ENCODE measurements around the gene SLC4A11. TPM values are rescaled to one million over a fixed set of nuclear protein-coding genes. Genes with fewer than 3 reads are reported as not detected.

SLC4A11 gene
- total RNA-seq = 0.14 TPM
- 4.4 TPM for polyA plus RNA-seq
- long read RNA-seq, donor 1 = 0 reads
- long read RNA-seq, donor 2 = 0 reads
- long read RNA-seq, donor 3 = 0 reads
- long read RNA-seq, donor 4 = 0 reads
- long read RNA-seq, donor 5 = 0 reads
- long read RNA-seq, donor 6 = 0 reads
- long read RNA-seq, donor 7 = 0 reads
- long read RNA-seq, donor 8 = 0 reads
- long read RNA-seq, donor 9 = 0 reads
- long read RNA-seq, donor 10 = 0 reads

DNA sequence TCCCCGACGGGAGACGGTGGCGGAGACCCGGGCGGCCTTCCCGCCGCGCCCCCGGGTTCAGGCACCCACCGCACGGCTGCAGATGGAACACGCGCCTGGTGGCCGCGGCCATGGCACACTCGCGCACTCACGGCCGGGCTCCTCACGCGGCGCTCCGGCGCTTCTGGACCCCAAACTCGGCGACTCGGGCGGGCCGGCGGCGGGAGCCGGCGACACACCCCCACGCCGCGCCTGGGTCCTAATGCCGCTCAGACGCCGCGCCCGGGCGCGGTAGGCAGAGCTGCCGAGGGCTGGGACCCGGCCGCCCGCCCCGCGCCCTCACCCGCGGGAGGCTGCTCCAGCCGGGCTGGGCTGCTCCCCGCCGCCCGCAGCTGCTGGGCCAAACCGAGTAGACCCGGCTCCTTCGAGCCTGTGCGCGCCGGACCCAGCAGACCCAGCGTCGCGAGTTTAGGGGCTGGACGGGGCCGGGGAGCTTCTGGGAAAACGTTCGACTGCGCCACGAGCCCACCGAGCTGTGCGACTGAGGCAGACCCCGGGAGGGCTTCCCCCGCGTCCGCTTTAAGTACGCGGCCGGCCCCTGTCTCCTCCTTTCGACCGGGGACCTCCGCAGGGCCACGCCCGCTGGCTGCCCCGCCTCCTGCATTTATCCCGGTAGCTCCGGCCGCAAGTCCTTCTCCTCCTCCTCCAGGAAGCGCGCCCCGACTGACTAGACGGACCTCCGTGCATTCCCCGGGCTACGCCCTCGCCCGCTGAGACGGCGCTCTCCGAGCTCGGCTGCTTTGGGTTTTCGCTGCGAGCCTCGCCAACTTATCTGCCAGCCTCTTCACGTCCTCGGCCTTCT is at the start of gene SLC4A11:
SLC4A11 (minus strand) TSS at position 165 of the 841 bp plus-strand sequence; CDS start at position 112, 53 bp downstream.
- H3K27ac ChIP-seq (ENCODE audit: low read depth in 1 of 2, low read length in 1 of 2) = no peak within 1 kb of the TSS
- H3K27me3 ChIP-seq (ENCODE audit: control insufficient read depth in 2 of 2, insufficient read depth in 1 of 2, low read length in 1 of 2) = peaks cover 74 to 99% of the 10 kb centered on the region in 2 donors
- under 1% methylated on average over 107 of the region's 107 CpGs for WGBS

DNA sequence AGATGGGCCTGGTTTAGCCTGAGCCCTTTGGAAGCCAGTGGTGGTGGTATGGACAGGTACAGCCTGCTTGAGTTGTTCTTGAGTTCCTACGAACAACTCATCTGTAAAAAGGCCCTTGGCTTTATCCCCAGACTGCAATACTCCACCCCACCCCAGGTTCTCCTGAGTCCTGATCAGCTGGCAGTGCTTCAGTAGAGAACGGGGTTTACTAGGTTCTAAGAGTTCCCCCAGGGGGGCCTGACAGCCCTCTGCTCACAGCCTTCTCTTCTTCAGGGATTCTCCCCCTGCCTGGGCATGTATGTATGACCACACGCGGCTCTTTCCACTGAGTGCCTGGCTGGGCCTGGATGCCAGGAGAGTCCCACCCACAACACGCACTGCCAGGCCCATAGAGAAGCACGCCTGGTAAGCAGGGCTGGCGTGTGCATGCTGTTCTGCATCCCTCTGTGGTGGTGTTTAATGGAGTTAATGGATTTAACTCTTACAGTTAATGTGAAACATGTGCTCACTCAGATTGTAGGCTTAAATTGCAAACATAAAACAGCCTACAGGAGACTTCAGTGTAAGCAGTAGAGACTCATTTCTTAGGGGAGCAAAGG is 44.3 kb upstream of the SLC4A11 start:
- H3K27me3 ChIP-seq (ENCODE audit: control insufficient read depth in 2 of 2, insufficient read depth in 1 of 2, low read length in 1 of 2) = no peaks in the 10 kb centered on the region
- no peak overlapping the region for H3K27ac ChIP-seq (ENCODE audit: low read depth in 1 of 2, low read length in 1 of 2)
- WGBS = 96% methylated on average over 7 of the region's 7 CpGs
- peaks cover 3 to 6% of the 10 kb centered on the region in 2 donors for H3K36me3 ChIP-seq (ENCODE audit: control insufficient read depth in 2 of 2, insufficient read depth in 2 of 2, low read length in 1 of 2)
- H3K4me1 ChIP-seq (ENCODE audit: control insufficient read depth in 2 of 2, insufficient read depth in 2 of 2, low read length in 2 of 2) = peaks cover 0 to 6% of the 10 kb centered on the region in 2 donors
- H3K4me3 ChIP-seq (ENCODE audit: low read length in 2 of 2) = no peak overlapping the region
- no peak for DNase-seq (ENCODE audit: low read depth in 6 of 9, low spot score in 9 of 9)
- no peaks in the 10 kb centered on the region for H3K9me3 ChIP-seq (ENCODE audit: control insufficient read depth in 2 of 2, insufficient read depth in 1 of 2, low read length in 1 of 2)

More for the DNA sequence above, at the start of gene SLC4A11:
- peak in 1 of 9 donors; percentile 49 for DNase-seq (ENCODE audit: low read depth in 6 of 9, low spot score in 9 of 9)
- Histone ChIP-seq H3K4me3 (ENCODE audit: low read length in 2 of 2) (peak within 1 kb of the TSS; percentile 41 to 62), H3K36me3 (ENCODE audit: control insufficient read depth in 2 of 2, insufficient read depth in 2 of 2, low read length in 1 of 2) (no peaks in the 10 kb centered on the region), H3K4me1 (ENCODE audit: control insufficient read depth in 2 of 2, insufficient read depth in 2 of 2, low read length in 2 of 2) (peaks cover 10 to 21% of the 10 kb centered on the region in 2 donors), H3K9me3 (ENCODE audit: control insufficient read depth in 2 of 2, insufficient read depth in 1 of 2, low read length in 1 of 2) (peaks cover 1 to 15% of the 10 kb centered on the region in 2 donors)

DNA sequence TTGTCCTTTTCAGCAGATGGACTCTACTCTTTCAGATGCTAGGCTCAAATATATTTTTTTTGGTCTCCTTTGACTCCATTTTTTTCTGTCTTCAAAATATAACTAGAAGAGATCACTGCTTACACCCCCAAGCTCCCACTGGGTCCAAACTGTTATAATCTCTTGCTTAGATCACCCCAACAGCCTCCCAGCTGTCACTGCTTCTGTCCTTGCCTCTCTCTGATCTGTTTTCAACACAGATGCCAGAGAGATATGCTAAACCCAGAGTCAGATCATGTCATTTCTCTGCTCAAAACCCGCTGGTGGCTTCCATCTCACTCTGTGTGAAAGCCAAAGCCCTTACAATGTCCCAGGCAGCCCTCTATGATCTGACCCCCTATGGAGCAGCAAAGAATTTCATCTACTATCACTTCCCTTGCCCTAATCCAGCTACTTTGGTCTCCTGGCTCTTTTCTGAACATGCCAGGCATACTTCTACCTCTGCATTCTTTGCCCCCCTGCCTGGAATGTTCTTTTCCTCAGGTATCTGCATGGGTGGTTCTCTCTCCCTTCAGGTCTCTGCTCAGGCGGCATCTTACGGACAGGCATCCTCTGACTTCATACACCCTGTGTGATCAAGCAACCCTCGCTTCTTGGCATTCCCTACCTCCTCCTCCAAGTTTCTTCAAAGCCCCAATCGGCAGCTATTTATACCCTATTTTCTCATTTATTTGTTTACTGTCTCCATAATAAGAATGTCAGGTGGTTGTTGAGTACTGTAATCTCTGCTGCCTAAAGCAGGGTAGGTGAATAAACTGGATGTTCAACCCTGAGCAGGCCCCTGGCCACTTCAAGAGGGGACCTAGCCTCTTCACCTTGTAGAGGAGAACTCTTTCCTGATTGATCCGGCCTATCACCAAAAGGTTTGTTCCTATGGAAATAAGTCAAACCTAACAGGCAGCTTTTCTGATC is 43.6 kb upstream of the SLC4A11 start:
- Histone ChIP-seq H3K4me3 (ENCODE audit: low read length in 2 of 2) (no peak overlapping the region), H3K36me3 (ENCODE audit: control insufficient read depth in 2 of 2, insufficient read depth in 2 of 2, low read length in 1 of 2) (peaks cover 3 to 6% of the 10 kb centered on the region in 2 donors), H3K4me1 (ENCODE audit: control insufficient read depth in 2 of 2, insufficient read depth in 2 of 2, low read length in 2 of 2) (peaks cover 0 to 6% of the 10 kb centered on the region in 2 donors), H3K27me3 (ENCODE audit: control insufficient read depth in 2 of 2, insufficient read depth in 1 of 2, low read length in 1 of 2) (no peaks in the 10 kb centered on the region), H3K9me3 (ENCODE audit: control insufficient read depth in 2 of 2, insufficient read depth in 1 of 2, low read length in 1 of 2) (no peaks in the 10 kb centered on the region), H3K27ac (ENCODE audit: low read depth in 1 of 2, low read length in 1 of 2) (no peak overlapping the region)
- 95% methylated on average over 6 of the region's 6 CpGs for WGBS
- peak in 6 of 9 donors; percentile 6 to 49 (median 11) for DNase-seq (ENCODE audit: low read depth in 6 of 9, low spot score in 9 of 9)

DNA sequence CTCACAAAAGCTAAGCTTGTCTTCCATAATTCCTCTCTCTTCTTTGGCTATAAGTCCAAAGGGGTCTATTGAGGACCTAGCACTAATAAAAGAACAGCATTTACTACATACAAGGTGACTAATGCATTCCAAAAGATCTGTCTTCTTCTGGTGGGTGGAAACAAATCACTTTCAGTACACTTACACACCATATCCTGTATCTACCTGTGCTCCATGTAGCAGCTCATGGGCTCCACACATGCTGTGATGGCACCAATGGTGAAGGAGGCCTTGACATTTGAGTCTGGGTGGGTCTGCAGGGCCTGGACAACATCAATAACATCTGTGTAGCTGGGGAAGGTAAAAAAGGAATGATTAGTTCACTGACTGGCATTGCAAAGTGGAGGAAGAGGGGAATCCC is 42.4 kb upstream of the SLC4A11 start:
- Histone ChIP-seq H3K4me3 (ENCODE audit: low read length in 2 of 2) (no peak overlapping the region), H3K27me3 (ENCODE audit: control insufficient read depth in 2 of 2, insufficient read depth in 1 of 2, low read length in 1 of 2) (no peaks in the 10 kb centered on the region), H3K9me3 (ENCODE audit: control insufficient read depth in 2 of 2, insufficient read depth in 1 of 2, low read length in 1 of 2) (no peaks in the 10 kb centered on the region), H3K36me3 (ENCODE audit: control insufficient read depth in 2 of 2, insufficient read depth in 2 of 2, low read length in 1 of 2) (peaks cover 3% of the 10 kb centered on the region in 2 donors), H3K27ac (ENCODE audit: low read depth in 1 of 2, low read length in 1 of 2) (no peak overlapping the region), H3K4me1 (ENCODE audit: control insufficient read depth in 2 of 2, insufficient read depth in 2 of 2, low read length in 2 of 2) (peaks cover 0 to 6% of the 10 kb centered on the region in 2 donors)
- no peak for DNase-seq (ENCODE audit: low read depth in 6 of 9, low spot score in 9 of 9)

DNA sequence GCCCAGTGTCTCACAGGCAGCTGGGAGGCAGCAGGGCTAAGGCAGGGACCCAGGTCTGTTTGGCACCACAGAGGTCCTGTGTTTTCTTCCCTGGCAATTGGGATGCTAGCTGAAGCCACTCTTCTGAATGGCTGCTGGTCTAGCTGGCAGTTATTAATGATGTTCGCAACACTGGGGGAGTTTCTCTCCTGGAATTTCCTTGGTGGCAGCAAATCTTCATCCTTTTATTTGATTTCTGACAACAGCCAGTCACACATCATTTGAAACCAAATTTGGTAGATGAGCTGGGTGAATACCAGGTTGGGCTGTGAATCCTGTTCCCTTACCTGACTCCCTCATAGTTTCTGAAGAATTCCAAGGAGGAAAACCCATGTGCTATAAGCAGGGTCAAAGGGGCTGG is 40.8 kb upstream of the SLC4A11 start:
- no peak for DNase-seq (ENCODE audit: low read depth in 6 of 9, low spot score in 9 of 9)
- H3K27ac ChIP-seq (ENCODE audit: low read depth in 1 of 2, low read length in 1 of 2) = no peak overlapping the region
- H3K27me3 ChIP-seq (ENCODE audit: control insufficient read depth in 2 of 2, insufficient read depth in 1 of 2, low read length in 1 of 2) = no peaks in the 10 kb centered on the region
- peaks cover 3% of the 10 kb centered on the region in 2 donors for H3K36me3 ChIP-seq (ENCODE audit: control insufficient read depth in 2 of 2, insufficient read depth in 2 of 2, low read length in 1 of 2)
- H3K4me3 ChIP-seq (ENCODE audit: low read length in 2 of 2) = no peak overlapping the region
- H3K9me3 ChIP-seq (ENCODE audit: control insufficient read depth in 2 of 2, insufficient read depth in 1 of 2, low read length in 1 of 2) = no peaks in the 10 kb centered on the region
- WGBS = 96% methylated on average over 1 of the region's 1 CpG
- peaks cover 0 to 6% of the 10 kb centered on the region in 2 donors for H3K4me1 ChIP-seq (ENCODE audit: control insufficient read depth in 2 of 2, insufficient read depth in 2 of 2, low read length in 2 of 2)

DNA sequence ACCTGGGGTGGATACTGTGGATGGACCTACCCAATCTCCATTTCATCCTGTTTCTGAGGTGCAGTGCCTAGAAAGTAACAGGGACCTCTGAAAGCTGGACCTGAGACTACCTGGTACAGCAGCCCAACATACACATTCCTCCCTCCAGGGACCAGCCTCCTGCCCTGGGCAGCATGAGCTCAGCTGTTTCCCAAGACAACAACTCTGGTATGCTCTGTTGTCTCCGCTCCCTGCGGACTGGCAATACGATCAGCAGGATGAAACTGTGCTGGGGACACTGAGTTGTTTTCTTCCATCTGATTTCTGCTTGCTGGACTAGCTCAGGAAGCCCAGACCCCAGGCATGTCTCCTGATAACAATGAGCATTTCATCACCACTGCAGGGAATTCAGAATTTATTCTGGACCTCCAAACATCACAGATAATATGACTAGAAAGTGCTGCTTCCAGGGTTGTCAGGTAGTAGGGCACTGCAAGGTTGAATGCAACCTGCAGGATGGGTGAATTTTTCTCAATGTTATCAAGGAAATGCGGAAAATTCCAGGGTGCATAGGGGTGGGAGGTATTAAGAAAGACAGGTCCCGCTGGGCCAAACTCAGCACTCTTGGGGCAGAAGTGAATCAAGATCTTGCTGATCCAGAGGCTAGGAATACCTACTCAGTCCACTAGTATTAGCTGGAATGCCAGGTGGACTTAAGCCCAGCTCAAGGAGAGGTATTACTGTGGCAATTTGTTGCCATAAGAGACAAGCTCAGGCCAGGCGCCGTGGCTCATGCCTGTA is 38.9 kb upstream of the SLC4A11 start:
- no peak for DNase-seq (ENCODE audit: low read depth in 6 of 9, low spot score in 9 of 9)
- H3K4me3 ChIP-seq (ENCODE audit: low read length in 2 of 2) = no peak overlapping the region
- peaks cover 0 to 5% of the 10 kb centered on the region in 2 donors for H3K4me1 ChIP-seq (ENCODE audit: control insufficient read depth in 2 of 2, insufficient read depth in 2 of 2, low read length in 2 of 2)
- no peaks in the 10 kb centered on the region for H3K9me3 ChIP-seq (ENCODE audit: control insufficient read depth in 2 of 2, insufficient read depth in 1 of 2, low read length in 1 of 2)
- H3K36me3 ChIP-seq (ENCODE audit: control insufficient read depth in 2 of 2, insufficient read depth in 2 of 2, low read length in 1 of 2) = peaks cover 3% of the 10 kb centered on the region in 2 donors
- WGBS = 99% methylated on average over 7 of the region's 7 CpGs
- no peak overlapping the region for H3K27ac ChIP-seq (ENCODE audit: low read depth in 1 of 2, low read length in 1 of 2)
- H3K27me3 ChIP-seq (ENCODE audit: control insufficient read depth in 2 of 2, insufficient read depth in 1 of 2, low read length in 1 of 2) = no peaks in the 10 kb centered on the region

DNA sequence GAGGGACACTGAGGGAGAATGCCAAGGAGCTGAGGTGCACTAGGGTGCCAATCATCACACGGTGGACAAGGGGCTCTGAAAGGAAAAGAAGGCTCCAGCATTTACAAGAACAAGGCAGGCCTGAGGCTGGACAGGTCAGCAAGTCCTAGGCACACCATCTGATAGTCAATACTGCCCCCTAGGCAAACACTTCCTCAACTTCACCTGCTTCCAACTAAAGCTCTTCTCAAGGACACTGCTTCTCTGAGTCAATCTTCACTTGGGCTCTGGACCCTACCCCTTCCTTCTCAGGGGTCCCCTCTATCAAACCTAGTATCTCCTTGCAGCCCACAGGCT is 37.7 kb upstream of the SLC4A11 start:
- Histone ChIP-seq H3K27ac (ENCODE audit: low read depth in 1 of 2, low read length in 1 of 2) (no peak overlapping the region), H3K4me3 (ENCODE audit: low read length in 2 of 2) (no peak overlapping the region)
- WGBS = 85% methylated on average over 1 of the region's 1 CpG

DNA sequence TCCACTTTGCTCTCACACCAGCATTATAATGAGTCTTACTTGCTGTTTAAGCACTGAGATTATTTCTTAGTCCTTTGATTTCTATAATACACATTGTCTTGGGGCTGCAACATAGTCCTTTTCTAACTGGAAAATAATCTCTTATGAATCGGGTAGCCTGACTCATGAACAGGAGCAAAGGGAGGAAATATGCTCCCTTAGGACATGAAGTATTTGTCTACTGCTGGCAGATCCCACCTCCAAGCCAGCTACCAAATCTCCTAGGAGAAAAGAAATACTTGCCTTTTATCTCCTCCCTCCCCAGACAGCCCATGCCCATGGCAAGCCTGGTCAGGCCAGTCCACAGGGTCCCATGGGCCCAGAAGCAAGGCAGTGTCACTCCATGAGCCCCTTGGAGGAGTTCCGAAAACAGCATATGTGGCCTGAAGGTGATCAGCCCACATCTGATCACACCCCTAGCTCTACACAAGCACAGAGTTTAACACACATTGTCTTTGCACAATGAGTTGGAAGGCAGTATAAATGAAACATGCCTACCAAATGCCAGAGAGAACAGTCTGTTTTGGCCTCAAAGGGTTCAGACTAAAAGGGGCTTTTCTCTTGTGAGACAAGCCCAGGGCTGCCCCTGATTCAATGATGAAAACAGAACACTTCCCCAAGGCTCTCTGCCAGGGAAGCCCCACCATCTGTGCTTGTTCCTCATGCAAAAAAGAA is 37.1 kb upstream of the SLC4A11 start:
- Histone ChIP-seq H3K4me1 (ENCODE audit: control insufficient read depth in 2 of 2, insufficient read depth in 2 of 2, low read length in 2 of 2) (no peaks in the 10 kb centered on the region), H3K27me3 (ENCODE audit: control insufficient read depth in 2 of 2, insufficient read depth in 1 of 2, low read length in 1 of 2) (no peaks in the 10 kb centered on the region), H3K36me3 (ENCODE audit: control insufficient read depth in 2 of 2, insufficient read depth in 2 of 2, low read length in 1 of 2) (peaks cover 0 to 3% of the 10 kb centered on the region in 2 donors), H3K27ac (ENCODE audit: low read depth in 1 of 2, low read length in 1 of 2) (no peak overlapping the region), H3K4me3 (ENCODE audit: low read length in 2 of 2) (no peak overlapping the region), H3K9me3 (ENCODE audit: control insufficient read depth in 2 of 2, insufficient read depth in 1 of 2, low read length in 1 of 2) (no peaks in the 10 kb centered on the region)
- no peak for DNase-seq (ENCODE audit: low read depth in 6 of 9, low spot score in 9 of 9)
- 100% methylated on average over 2 of the region's 2 CpGs for WGBS

More for the DNA sequence above, 37.7 kb upstream of the SLC4A11 start:
- Histone ChIP-seq H3K27me3 (ENCODE audit: control insufficient read depth in 2 of 2, insufficient read depth in 1 of 2, low read length in 1 of 2) (no peaks in the 10 kb centered on the region), H3K9me3 (ENCODE audit: control insufficient read depth in 2 of 2, insufficient read depth in 1 of 2, low read length in 1 of 2) (no peaks in the 10 kb centered on the region), H3K4me1 (ENCODE audit: control insufficient read depth in 2 of 2, insufficient read depth in 2 of 2, low read length in 2 of 2) (no peaks in the 10 kb centered on the region), H3K36me3 (ENCODE audit: control insufficient read depth in 2 of 2, insufficient read depth in 2 of 2, low read length in 1 of 2) (peaks cover 3% of the 10 kb centered on the region in 2 donors)
- DNase-seq (ENCODE audit: low read depth in 6 of 9, low spot score in 9 of 9) = no peak
